Neutrophil (primary cell): ENCODE data around the gene FBN3.
"Not testable (repeated sequence)": the region's sequence is repeated elsewhere in the genome, so short reads cannot be mapped to it uniquely, and the experiment has no call there.

Source experiments
- H3K27ac ChIP-seq: fragments of 200-600 bp; sonication (generic); 2 replicates; pipeline ENCODE4 v1.5.1; 2016; ENCODE audit warnings: mild to moderate bottlenecking, moderate library complexity
- H3K27me3 ChIP-seq: fragments of 200-600 bp; sonication (generic); 2 replicates; pipeline ENCODE4 v1.6.0; 2016; ENCODE audit warnings: mild to moderate bottlenecking
- H3K36me3 ChIP-seq: fragments of 200-600 bp; sonication (generic); 2 replicates; pipeline ENCODE4 v1.5.1; 2017
- H3K4me1 ChIP-seq, 2 experiments: fragments of 200-600 bp in 1 of 2; sonication (generic) in 1 of 2; 1 replicate in 1 of 2; 2 replicates in 1 of 2; pipeline versions ENCODE4 v1.5.1 to v1.6.1; 2013 to 2016; ENCODE audit warnings: low read depth in 1 of 2, low read length in 1 of 2, mild to moderate bottlenecking in 1 of 2, moderate library complexity in 1 of 2; ENCODE audit not compliant: control insufficient read depth in 1 of 2, insufficient read depth in 1 of 2
- H3K4me3 ChIP-seq, 2 experiments: fragments of 200-600 bp in 1 of 2; sonication (generic) in 1 of 2; 1 replicate in 1 of 2; 2 replicates in 1 of 2; pipeline ENCODE4 v1.5.1; 2013 to 2016; ENCODE audit warnings: low read depth in 1 of 2, low read length in 1 of 2, mild to moderate bottlenecking in 1 of 2, moderate library complexity in 1 of 2
- H3K9me3 ChIP-seq: fragments of 200-600 bp; sonication (generic); 2 replicates; pipeline ENCODE4 v1.5.1; 2016
- TF ChIP-seq, protein P1 (sequence below): fragments of 200-600 bp; sonication (generic); IDR thresholded peaks from 2 replicates; pipeline ENCODE4 v1.5.1; 2016; ENCODE audit warnings: antibody characterized with exemption

The FBN3 gene

GRCh38 chr19:8030960-8031359 lies 118.4 kb downstream of the FBN3 start:
- Histone ChIP-seq H3K27ac (no peak overlapping the region), H3K27me3 (peaks cover 18% of the 10 kb centered on the region), H3K36me3 (no peaks in the 10 kb centered on the region), H3K9me3 (no peaks in the 10 kb centered on the region), H3K4me3 (no peak overlapping the region), H3K4me1 (no peaks in the 10 kb centered on the region)
- TF ChIP-seq, protein P1, sequence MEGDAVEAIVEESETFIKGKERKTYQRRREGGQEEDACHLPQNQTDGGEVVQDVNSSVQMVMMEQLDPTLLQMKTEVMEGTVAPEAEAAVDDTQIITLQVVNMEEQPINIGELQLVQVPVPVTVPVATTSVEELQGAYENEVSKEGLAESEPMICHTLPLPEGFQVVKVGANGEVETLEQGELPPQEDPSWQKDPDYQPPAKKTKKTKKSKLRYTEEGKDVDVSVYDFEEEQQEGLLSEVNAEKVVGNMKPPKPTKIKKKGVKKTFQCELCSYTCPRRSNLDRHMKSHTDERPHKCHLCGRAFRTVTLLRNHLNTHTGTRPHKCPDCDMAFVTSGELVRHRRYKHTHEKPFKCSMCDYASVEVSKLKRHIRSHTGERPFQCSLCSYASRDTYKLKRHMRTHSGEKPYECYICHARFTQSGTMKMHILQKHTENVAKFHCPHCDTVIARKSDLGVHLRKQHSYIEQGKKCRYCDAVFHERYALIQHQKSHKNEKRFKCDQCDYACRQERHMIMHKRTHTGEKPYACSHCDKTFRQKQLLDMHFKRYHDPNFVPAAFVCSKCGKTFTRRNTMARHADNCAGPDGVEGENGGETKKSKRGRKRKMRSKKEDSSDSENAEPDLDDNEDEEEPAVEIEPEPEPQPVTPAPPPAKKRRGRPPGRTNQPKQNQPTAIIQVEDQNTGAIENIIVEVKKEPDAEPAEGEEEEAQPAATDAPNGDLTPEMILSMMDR, result no peak

GRCh38 chr19:8028951-8029491 lies 120.4 kb downstream of the FBN3 start:
- TF ChIP-seq, protein P1, result no peak
- Histone ChIP-seq H3K4me3 (no peak overlapping the region), H3K9me3 (no peaks in the 10 kb centered on the region), H3K27ac (no peak overlapping the region), H3K36me3 (no peaks in the 10 kb centered on the region), H3K4me1 (no peaks in the 10 kb centered on the region), H3K27me3 (peaks cover 15% of the 10 kb centered on the region)

DNA sequence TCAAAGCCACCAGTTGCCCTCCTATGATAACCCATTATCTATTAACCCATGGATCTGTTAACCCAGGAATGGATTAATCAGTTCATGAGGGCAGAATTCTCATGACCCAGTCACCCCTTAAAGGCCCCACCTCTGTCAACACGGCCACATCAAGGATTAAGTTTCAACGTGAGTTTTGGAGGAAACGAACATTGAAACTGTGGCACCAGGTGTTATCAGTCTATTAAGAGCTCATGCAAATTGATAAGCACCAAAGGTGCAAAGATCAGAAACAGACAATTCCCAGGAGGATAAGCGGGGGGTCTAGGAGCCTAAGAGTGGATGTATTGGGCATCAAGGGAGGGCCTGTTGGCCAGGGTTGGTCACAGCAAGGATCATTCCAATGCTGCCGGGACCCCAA lies 124.1 kb downstream of the FBN3 start:
- TF ChIP-seq, protein P1, result no peak
- Histone ChIP-seq H3K4me3 (no peak overlapping the region), H3K27ac (no peak overlapping the region), H3K9me3 (no peaks in the 10 kb centered on the region), H3K27me3 (no peaks in the 10 kb centered on the region), H3K36me3 (no peaks in the 10 kb centered on the region), H3K4me1 (no peaks in the 10 kb centered on the region)

- H3K27ac ChIP-seq, H3K27me3 ChIP-seq: not testable (repeated sequence)
These were observed 125.1 kb downstream of the FBN3 start for GRCh38 chr19:8024256-8024655.

GRCh38 chr19:8023371-8023770 lies 126.0 kb downstream of the FBN3 start:
- TF ChIP-seq, protein P1, result no peak
- H3K4me3 ChIP-seq, result no peak overlapping the region
- no peaks in the 10 kb centered on the region for H3K4me1 ChIP-seq
- H3K27me3 ChIP-seq, result no peaks in the 10 kb centered on the region
- no peak overlapping the region for H3K27ac ChIP-seq
- H3K9me3 ChIP-seq, result no peaks in the 10 kb centered on the region
- H3K36me3 ChIP-seq, result no peaks in the 10 kb centered on the region

More at GRCh38 chr19:8024256-8024655, 125.1 kb downstream of the FBN3 start:
- H3K9me3 ChIP-seq, H3K4me1 ChIP-seq, H3K4me3 ChIP-seq, H3K36me3 ChIP-seq: not testable (repeated sequence)

- TF ChIP-seq, protein P1, result no peak
- no peaks in the 10 kb centered on the region for H3K4me1 ChIP-seq
- no peak overlapping the region for H3K4me3 ChIP-seq
- H3K27ac ChIP-seq, result no peak overlapping the region
- no peaks in the 10 kb centered on the region for H3K36me3 ChIP-seq
- no peaks in the 10 kb centered on the region for H3K9me3 ChIP-seq
- no peaks in the 10 kb centered on the region for H3K27me3 ChIP-seq
These were observed 127.1 kb downstream of the FBN3 start for GRCh38 chr19:8022275-8022674.
